HEK293T (cell line): Measurements from ENCODE around the gene SCAP.

Experiments used
- BHLHE40 ChIP-seq: fragments of 450-650 bp; IDR thresholded peaks from 2 replicates; pipeline ENCODE4 v1.6.1; 2016; ENCODE audit warnings: mild to moderate bottlenecking, moderate library complexity, borderline replicate concordance
- CTBP1 ChIP-seq: fragments of 450-650 bp; IDR thresholded peaks from 2 replicates; pipeline ENCODE4 v1.6.1; 2016; ENCODE audit warnings: borderline replicate concordance
- ELF4 ChIP-seq: fragments of 450-650 bp; IDR thresholded peaks from 2 replicates; pipeline ENCODE4 v1.6.1; 2017; ENCODE audit warnings: antibody characterized with exemption
- FOXA1 ChIP-seq: fragments of 450-650 bp; IDR thresholded peaks from 2 replicates; pipeline ENCODE4 v1.6.1; 2016; ENCODE audit warnings: mild to moderate bottlenecking
- FOXK2 ChIP-seq: fragments of 450-650 bp; IDR thresholded peaks from 2 replicates; pipeline ENCODE4 v1.6.1; 2016; ENCODE audit warnings: mild to moderate bottlenecking
- FOXM1 ChIP-seq: fragments of 450-650 bp; IDR thresholded peaks from 2 replicates; pipeline ENCODE4 v1.6.1; 2017; ENCODE audit warnings: mild to moderate bottlenecking, borderline replicate concordance
- HDGF ChIP-seq: fragments of 450-650 bp; IDR thresholded peaks from 2 replicates; pipeline ENCODE4 v1.6.1; 2017; ENCODE audit warnings: antibody characterized with exemption, borderline replicate concordance
- L3MBTL2 ChIP-seq: fragments of 450-650 bp; conservative IDR thresholded peaks from 2 replicates; pipeline ENCODE4 v1.6.1; 2016; ENCODE audit warnings: mild to moderate bottlenecking
- LEF1 ChIP-seq: fragments of 450-650 bp; IDR thresholded peaks from 2 replicates; pipeline ENCODE4 v1.6.1; 2017; ENCODE audit warnings: mild to moderate bottlenecking, borderline replicate concordance
- NFRKB ChIP-seq: fragments of 450-650 bp; IDR thresholded peaks from 2 replicates; pipeline ENCODE4 v1.6.1; 2016; ENCODE audit warnings: mild to moderate bottlenecking, moderate library complexity
- PKNOX1 ChIP-seq: fragments of 450-650 bp; IDR thresholded peaks from 2 replicates; pipeline ENCODE4 v1.6.1; 2016
- SP1 ChIP-seq: fragments of 450-650 bp; IDR thresholded peaks from 2 replicates; pipeline ENCODE4 v1.6.1; 2017
- SUZ12 ChIP-seq: fragments of 450-650 bp; IDR thresholded peaks from 2 replicates; pipeline ENCODE4 v1.6.1; 2016; ENCODE audit warnings: mild to moderate bottlenecking
- ZNF384 ChIP-seq: fragments of 450-650 bp; IDR thresholded peaks from 2 replicates; pipeline ENCODE4 v1.6.1; 2016

DNA sequence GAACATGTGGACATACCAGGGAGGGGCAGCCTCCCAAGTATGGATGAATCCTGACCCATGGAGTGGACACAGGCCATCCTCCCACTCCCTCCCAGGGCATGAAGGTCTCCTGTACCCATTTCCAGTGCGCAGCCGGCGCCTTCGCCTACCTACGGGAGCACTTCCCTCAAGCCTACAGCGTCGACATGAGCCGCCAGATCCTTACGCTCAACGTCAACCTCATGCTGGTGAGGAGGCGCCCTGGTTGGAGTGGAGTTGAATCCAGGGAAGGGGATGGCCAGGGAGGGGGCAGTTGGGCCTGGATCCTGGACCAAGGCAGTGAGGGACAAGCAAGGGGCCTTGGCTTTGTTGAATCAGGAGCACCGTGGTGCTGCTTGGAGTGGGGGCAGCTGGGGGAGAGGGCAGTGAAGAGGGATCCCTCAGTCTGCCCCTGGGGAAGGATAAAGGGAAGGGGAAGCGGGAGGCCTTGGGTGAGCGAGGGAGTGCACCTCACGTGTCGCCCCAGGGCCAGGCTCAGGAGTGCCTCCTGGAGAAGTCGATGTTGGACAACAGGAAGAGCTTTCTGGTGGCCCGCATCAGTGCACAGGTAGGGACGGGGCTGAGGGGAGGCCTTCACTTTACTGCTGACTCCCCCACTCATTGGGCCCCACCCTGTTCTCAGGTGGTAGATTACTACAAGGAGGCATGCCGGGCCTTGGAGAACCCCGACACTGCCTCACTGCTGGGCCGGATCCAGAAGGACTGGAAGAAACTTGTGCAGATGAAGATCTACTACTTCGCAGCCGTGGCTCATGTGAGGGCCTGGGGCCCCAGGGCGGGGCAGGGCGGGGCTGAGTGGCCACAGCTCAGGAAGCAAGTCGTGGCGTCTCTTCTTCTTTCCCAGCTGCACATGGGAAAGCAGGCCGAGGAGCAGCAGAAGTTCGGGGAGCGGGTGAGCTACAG, 69.7 kb downstream of the SCAP start:
- no peak for TF ChIP-seq L3MBTL2
- no peak for TF ChIP-seq FOXA1
- TF ChIP-seq ELF4: no peak
- TF ChIP-seq BHLHE40: no peak
- no peak for TF ChIP-seq HDGF
- no peak for TF ChIP-seq ZNF384
- TF ChIP-seq NFRKB: no peak
- TF ChIP-seq CTBP1: no peak
- TF ChIP-seq FOXK2: no peak
- TF ChIP-seq FOXM1: no peak
- TF ChIP-seq SP1: no peak
- no peak for TF ChIP-seq SUZ12
- no peak for TF ChIP-seq PKNOX1
- no peak for TF ChIP-seq LEF1
